Osteoblast (primary cell): Measurements from ENCODE around the gene E2F1. TPM values are rescaled to one million over a fixed set of nuclear protein-coding genes. Genes with fewer than 3 reads are reported as not detected.

Experiments used
- DNase-seq: peaks from one replicate; pipeline ENCODE4 v3.0.0; 2011; ENCODE audit warnings: low spot score, mixed read lengths; ENCODE audit not compliant: insufficient read length; ENCODE audit errors: missing footprints
- H2AFZ ChIP-seq: 2 replicates; pipeline ENCODE4 v1.6.0; 2011; ENCODE audit warnings: mild to moderate bottlenecking, low read length
- H3K27ac ChIP-seq: 2 replicates; pipeline ENCODE4 v1.5.1; 2011; ENCODE audit warnings: mild to moderate bottlenecking, low read depth, low read length, moderate library complexity
- H3K27me3 ChIP-seq: 2 replicates; pipeline ENCODE4 v1.6.0; 2012; ENCODE audit warnings: mild to moderate bottlenecking, control low read depth, inconsistent platforms, low read length, moderate library complexity; ENCODE audit not compliant: insufficient read depth
- H3K36me3 ChIP-seq: 2 replicates; pipeline ENCODE4 v1.5.1; 2011; ENCODE audit warnings: mild to moderate bottlenecking, low read length, control low read depth, moderate library complexity; ENCODE audit not compliant: insufficient read depth
- H3K4me1 ChIP-seq: 2 replicates; pipeline ENCODE4 v1.5.1; 2011; ENCODE audit warnings: mild to moderate bottlenecking, low read length, control low read depth, moderate library complexity; ENCODE audit not compliant: insufficient read depth
- H3K4me2 ChIP-seq: 2 replicates; pipeline ENCODE4 v1.6.0; 2011; ENCODE audit warnings: mild to moderate bottlenecking, low read length; ENCODE audit not compliant: insufficient read depth
- H3K4me3 ChIP-seq: fragments of 200-600 bp; sonication (generic); 3 replicates; pipeline ENCODE4 v1.5.1; 2012; ENCODE audit warnings: mild to moderate bottlenecking, low read length, inconsistent platforms; ENCODE audit not compliant: insufficient read depth
- H3K79me2 ChIP-seq: 2 replicates; pipeline ENCODE4 v1.6.0; 2012; ENCODE audit warnings: mild to moderate bottlenecking, low read length, control low read depth, inconsistent platforms; ENCODE audit not compliant: insufficient read depth
- H3K9me3 ChIP-seq: 2 replicates; pipeline ENCODE4 v1.5.1; 2011; ENCODE audit warnings: low read depth, low read length, control low read depth
- H4K20me1 ChIP-seq: 2 replicates; pipeline ENCODE4 v1.6.0; 2012; ENCODE audit warnings: mild to moderate bottlenecking, low read length, control low read depth; ENCODE audit not compliant: insufficient read depth
- CTCF ChIP-seq: IDR thresholded peaks from 2 replicates; pipeline ENCODE4 v1.5.1; 2011; ENCODE audit warnings: mild to moderate bottlenecking, low read depth, low read length, moderate library complexity; ENCODE audit errors: extremely low read depth
- total RNA-seq: library from RNA; depleted of rRNA; stranded (reverse); fragments of >200 nt; gene quantifications from 2 replicates; pipeline ENCODE4 v1.2.3, GENCODE V29; 2012

E2F1 gene
- total RNA-seq, 1 donor = 1.4 TPM

DNA sequence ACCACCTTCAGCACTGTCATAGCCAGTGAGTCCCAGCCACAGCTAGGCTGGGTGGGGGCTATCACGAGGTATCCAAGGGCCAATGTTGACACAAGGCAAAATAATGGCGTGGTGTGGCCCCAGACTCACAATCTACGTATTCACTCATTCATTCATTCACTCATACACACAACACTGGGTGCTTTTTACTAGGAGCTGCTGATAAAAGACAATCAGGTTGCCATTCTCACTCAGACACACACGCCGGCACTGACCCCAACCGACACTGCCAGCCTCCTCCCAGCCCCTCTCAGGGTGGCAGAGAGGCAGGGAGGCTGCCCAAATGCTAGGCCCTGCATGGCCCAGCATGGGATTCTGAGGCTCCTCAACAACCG is 25.5 kb downstream of the E2F1 start:
- Histone ChIP-seq H3K79me2 (no peaks in the 10 kb centered on the region), H3K36me3 (peaks cover 5% of the 10 kb centered on the region), H3K4me3 (no peak overlapping the region), H3K4me2 (no peak overlapping the region), H3K4me1 (peaks cover 10% of the 10 kb centered on the region), H3K27me3 (no peaks in the 10 kb centered on the region), H3K9me3 (no peaks in the 10 kb centered on the region), H3K27ac (no peak overlapping the region), H4K20me1 (no peaks in the 10 kb centered on the region), H2AFZ (no peak overlapping the region)
- no peak for TF ChIP-seq CTCF
- DNase-seq = peak; percentile 69

GRCh38 chr20:33660035-33660684 is 26.0 kb downstream of the E2F1 start:
- Histone ChIP-seq H3K27me3 (no peaks in the 10 kb centered on the region), H3K27ac (no peak overlapping the region), H3K4me2 (no peak overlapping the region), H3K9me3 (no peaks in the 10 kb centered on the region), H3K79me2 (no peaks in the 10 kb centered on the region), H3K4me1 (peaks cover 10% of the 10 kb centered on the region), H2AFZ (no peak overlapping the region), H3K4me3 (no peak overlapping the region), H3K36me3 (peaks cover 5% of the 10 kb centered on the region), H4K20me1 (no peaks in the 10 kb centered on the region)
- TF ChIP-seq CTCF = no peak
- peak; percentile 63 for DNase-seq

DNA sequence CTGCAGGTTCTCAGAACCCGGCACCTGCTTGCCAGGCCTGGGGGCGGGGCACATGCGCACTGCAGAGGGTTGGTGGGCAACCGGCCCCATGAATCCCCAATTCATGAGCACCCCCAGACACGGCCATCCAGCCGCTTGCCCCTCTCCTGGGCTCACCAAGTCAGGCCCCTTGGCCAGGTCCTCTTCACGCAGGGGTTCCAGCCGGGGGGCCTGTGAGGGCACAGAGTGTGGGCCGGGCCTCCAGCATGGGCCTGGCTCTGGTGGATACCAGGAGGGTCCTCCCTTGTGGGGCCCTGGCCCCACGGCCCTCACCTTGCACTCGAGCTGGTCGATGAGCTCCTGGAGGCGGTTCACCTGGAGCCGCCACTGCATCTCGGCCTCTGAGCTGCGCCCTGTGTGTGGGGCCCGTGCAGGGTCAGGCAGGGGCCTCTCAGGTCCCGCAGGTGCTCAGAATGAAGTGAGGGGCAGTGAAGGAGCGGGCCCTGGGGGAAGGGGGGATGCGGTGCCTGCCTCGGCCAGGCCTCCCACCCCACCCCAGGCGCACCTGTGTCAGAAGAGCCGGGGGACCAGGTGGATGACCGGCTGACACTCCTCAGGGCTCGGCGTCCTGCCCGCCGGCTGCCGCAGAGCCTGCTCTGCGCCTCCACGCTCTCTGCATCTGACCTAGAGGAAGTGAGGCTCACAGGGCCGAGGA is 26.7 kb downstream of the E2F1 start:
- Histone ChIP-seq H2AFZ (no peak overlapping the region), H3K4me2 (no peak overlapping the region), H3K9me3 (no peaks in the 10 kb centered on the region), H3K36me3 (peaks cover 5% of the 10 kb centered on the region), H4K20me1 (no peaks in the 10 kb centered on the region), H3K4me1 (peaks cover 10% of the 10 kb centered on the region), H3K27me3 (no peaks in the 10 kb centered on the region), H3K4me3 (no peak overlapping the region), H3K27ac (no peak overlapping the region), H3K79me2 (no peaks in the 10 kb centered on the region)
- no peak for DNase-seq
- TF ChIP-seq CTCF = no peak

DNA sequence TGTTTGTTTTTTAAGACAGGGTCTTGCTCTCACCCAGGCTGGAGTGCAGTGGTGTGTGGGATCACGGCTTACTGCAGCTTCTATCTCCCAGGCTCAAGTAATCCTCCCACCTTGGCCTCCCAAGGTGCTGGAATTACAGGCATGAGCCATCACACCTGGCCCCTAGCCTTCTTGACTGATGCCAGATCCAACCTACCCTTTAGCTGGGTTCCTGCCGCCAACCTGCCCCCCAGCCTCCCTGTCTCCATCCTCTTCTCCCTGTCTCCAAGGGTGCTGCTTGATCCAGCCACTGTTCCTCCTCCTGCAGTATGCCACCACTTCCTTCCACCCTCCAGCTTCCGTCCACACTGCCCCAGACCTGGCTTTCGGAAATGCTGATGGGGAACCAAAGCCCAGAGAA is 27.3 kb downstream of the E2F1 start:
- H3K9me3 ChIP-seq = no peaks in the 10 kb centered on the region

More for the DNA sequence above, 27.3 kb downstream of the E2F1 start:
- no peak overlapping the region for H3K4me2 ChIP-seq
- no peak overlapping the region for H3K4me3 ChIP-seq
- peak; percentile 36 for DNase-seq
- no peak overlapping the region for H2AFZ ChIP-seq
- no peaks in the 10 kb centered on the region for H4K20me1 ChIP-seq
- H3K27ac ChIP-seq = no peak overlapping the region
- peaks cover 5% of the 10 kb centered on the region for H3K4me1 ChIP-seq
- no peak for TF ChIP-seq CTCF
- H3K36me3 ChIP-seq = peaks cover 5% of the 10 kb centered on the region
- H3K79me2 ChIP-seq = no peaks in the 10 kb centered on the region
- no peaks in the 10 kb centered on the region for H3K27me3 ChIP-seq
